ENCODE results near the gene CDH8.
"Not testable (repeated sequence)": the region's sequence is repeated elsewhere in the genome, so short reads cannot be mapped to it uniquely, and the experiment has no call there.

DNA sequence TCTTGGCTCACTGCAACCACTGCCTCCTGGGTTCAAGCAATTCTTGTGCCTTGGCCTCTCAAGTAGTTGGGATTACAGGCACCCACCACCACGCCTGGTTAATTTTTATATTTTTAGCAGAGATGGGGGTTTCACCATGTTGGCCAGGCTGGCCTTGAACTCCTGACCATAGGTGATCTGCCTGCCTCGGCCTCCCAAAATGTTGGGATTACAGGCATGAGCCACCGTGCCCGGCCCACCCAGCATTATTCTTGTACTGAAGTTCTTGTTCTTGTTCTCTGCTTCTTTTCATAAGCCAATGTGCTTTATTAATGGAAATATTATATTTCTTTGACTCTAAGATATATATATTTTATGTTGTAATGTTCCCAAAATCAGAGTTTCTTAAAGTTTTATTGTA lies 336.6 kb downstream of the CDH8 start:
- TF ChIP-seq, protein P1, sequence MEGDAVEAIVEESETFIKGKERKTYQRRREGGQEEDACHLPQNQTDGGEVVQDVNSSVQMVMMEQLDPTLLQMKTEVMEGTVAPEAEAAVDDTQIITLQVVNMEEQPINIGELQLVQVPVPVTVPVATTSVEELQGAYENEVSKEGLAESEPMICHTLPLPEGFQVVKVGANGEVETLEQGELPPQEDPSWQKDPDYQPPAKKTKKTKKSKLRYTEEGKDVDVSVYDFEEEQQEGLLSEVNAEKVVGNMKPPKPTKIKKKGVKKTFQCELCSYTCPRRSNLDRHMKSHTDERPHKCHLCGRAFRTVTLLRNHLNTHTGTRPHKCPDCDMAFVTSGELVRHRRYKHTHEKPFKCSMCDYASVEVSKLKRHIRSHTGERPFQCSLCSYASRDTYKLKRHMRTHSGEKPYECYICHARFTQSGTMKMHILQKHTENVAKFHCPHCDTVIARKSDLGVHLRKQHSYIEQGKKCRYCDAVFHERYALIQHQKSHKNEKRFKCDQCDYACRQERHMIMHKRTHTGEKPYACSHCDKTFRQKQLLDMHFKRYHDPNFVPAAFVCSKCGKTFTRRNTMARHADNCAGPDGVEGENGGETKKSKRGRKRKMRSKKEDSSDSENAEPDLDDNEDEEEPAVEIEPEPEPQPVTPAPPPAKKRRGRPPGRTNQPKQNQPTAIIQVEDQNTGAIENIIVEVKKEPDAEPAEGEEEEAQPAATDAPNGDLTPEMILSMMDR (IDR thresholded peaks at IDR 0.05) = not testable (repeated sequence)
- TF ChIP-seq POLR2A (IDR thresholded peaks at IDR 0.05) = not testable (repeated sequence)

All from testis (tissue), 2 donors.